ENCODE data around the gene ZMAT3. TPM values are rescaled to one million over a fixed set of nuclear protein-coding genes. Genes with fewer than 3 reads are reported as not detected.

The ZMAT3 gene
- total RNA-seq, 1 donor from 2014 or later: 25.7 TPM

DNA sequence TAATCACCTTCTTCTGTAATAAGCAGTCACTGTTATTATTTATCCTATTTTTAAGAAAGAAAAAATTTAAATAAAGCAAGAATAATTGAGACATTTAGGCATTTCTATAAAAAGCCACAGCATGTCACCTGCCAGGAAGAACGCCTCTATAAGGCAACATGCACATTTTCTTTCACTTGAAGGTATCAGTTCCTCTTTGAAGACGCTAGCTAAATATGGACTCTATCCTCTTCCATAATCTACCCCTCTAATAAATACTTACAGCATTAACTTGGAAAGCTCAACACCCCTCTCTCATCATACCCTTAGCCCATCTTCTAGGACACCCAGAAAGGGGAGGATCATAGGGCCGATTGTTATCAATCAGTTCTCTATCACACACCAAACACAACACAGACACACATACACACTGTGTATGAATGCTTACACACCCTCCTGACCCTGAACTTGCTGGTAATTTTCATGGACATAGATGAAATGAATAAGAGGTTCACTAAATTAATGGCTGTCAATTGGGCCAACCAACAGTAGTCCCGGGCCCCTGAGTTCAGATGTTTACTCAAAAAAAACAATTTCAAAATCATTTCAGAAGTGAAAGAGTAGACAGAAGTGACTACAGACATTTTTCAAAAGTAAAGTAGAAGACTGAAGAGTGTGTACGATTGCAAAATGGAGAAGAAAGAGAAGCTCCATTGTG lies 102.5 kb downstream of the ZMAT3 start:
- Mint-ChIP-seq H3K27ac (no peak overlapping the region), H3K4me3 (no peak overlapping the region), H3K4me1 (ENCODE audit: unreplicated experiment) (peaks cover 8% of the 10 kb centered on the region), H3K9me3 (peaks cover 7% of the 10 kb centered on the region), H3K27me3 (no peaks in the 10 kb centered on the region), H3K36me3 (peaks cover 3% of the 10 kb centered on the region)
- TF ChIP-seq CTCF (conservative IDR thresholded peaks at IDR 0.05): no peak
- no peak for DNase-seq (ENCODE audit: extremely low spot score, unreplicated experiment)

Other genes with a start within 250 kb of the ZMAT3 start
- 16.0 and 17.6 TPM in 2 replicates for gene PIK3CA, start 76.5 kb upstream of the ZMAT3 start, total RNA-seq (ENCODE audit: low replicate concordance)
- 2.0 and 2.4 TPM in 2 replicates for gene KCNMB3, start 179.3 kb upstream of the ZMAT3 start, total RNA-seq (ENCODE audit: low replicate concordance)

Measured in type B pancreatic cell (in vitro differentiated cells).